ENCODE data around the gene HSP90AB1. TPM values are rescaled to one million over a fixed set of nuclear protein-coding genes. Genes with fewer than 3 reads are reported as not detected.

HSP90AB1 gene
- total and polyA plus RNA-seq, 11 donors = 375 to 1,040 (median 857) TPM

GRCh38 chr6:44233567-44234100 is 13.3 kb upstream of the HSP90AB1 start:
- peak in 3 of 4 donors; percentile 24 to 44 (median 35) for ATAC-seq
- H3K4me3 ChIP-seq = no peak overlapping the region
- DNase-seq = no peak
- intact Hi-C loops (cut with DNase I) = loop anchor here in 6 of 10 donors (1.0 to 10.0 kb wide), 7 partner anchors 13 to 459 kb away; partner anchors contain the start of gene VEGFA (in 1 of the 6)
- H3K4me1 ChIP-seq = peaks cover 3 to 95% (median 64%) of the 10 kb centered on the region in 12 donors
- H3K27me3 ChIP-seq = no peaks in the 10 kb centered on the region
- TF ChIP-seq CTCF (IDR thresholded peaks at IDR 0.05) (no peak), POLR2A (IDR thresholded peaks at IDR 0.05) (no peak)
- 30 to 53% (median 42%) methylated on average over 12 to 14 of the region's 14 CpGs for WGBS, 4 donors
- peaks cover 0 to 54% (median 38%) of the 10 kb centered on the region in 9 donors for H3K36me3 ChIP-seq
- peak overlapping the region; percentile 78 to 99 (median 91) for H3K27ac ChIP-seq
- H3K9me3 ChIP-seq = no peaks in the 10 kb centered on the region

DNA sequence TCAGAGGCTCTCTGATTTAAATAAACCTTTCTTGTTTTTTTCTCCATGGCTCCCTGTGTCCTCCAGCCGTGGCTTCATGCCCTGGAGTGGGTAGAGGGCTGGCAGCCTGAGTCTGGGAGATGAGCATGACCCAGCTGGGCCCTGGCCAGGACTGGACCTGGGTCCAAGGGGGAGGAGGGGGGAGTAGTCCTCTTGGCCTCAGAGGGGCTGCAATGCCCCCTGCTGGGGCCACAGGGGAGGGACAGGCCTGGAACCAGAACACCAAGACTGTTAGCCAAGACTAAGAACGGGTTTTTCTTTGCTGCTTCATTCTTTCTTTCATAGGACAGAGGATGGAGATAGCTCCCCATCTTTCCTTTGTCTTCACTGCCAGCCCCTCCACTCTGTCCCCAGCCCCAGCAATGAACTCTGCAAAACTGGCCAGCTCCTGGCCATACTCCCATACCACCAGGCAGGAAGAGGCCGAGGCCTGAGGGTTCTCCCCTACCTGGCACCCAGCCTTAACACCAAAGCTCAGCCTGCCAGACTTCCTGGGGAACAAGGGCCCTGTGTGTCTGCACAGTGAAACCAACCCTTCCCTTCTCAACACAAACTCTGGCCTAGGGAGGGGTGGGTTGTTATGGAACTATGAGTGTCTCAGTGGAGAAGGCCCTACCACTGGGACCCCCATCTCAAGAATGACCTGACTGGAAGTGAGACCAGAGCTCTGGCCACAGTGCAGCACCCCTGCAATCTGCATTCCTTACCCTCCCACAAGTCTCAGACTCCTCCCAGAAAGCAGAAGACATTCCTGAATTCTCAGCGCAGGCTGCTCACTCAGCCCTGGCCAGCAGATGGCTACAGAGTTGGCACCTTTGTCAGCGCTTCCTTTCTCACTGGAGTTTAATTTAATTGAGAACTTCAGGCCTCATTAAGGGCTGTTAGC is 12.5 kb upstream of the HSP90AB1 start:
- Histone ChIP-seq H3K9me3 (no peaks in the 10 kb centered on the region), H3K27me3 (no peaks in the 10 kb centered on the region), H3K4me1 (peaks cover 3 to 88% (median 58%) of the 10 kb centered on the region in 12 donors), H3K4me3 (no peak overlapping the region), H3K36me3 (peaks cover 0 to 50% (median 37%) of the 10 kb centered on the region in 9 donors), H3K27ac (peak overlapping the region; percentile 78 to 99 (median 91))
- WGBS, 4 donors = 20 to 25% (median 22%) methylated on average over 5 of the region's 5 CpGs
- intact Hi-C loops (cut with DNase I) = loop anchor here in 8 of 10 donors (1.0 to 10.0 kb wide), 9 partner anchors 14 to 460 kb away; partner anchors contain the start of gene VEGFA (in 1 of the 8)
- DNase-seq = peak; percentile 89 to 94 (median 92)
- peak; percentile 66 to 82 (median 72) for ATAC-seq
- TF ChIP-seq POLR2A (IDR thresholded peaks at IDR 0.05) (no peak), CTCF (IDR thresholded peaks at IDR 0.05) (peak; percentile 69 to 90 (median 84))

- ATAC-seq (no peak), DNase-seq (no peak)
- Histone ChIP-seq H3K4me3 (no peak overlapping the region), H3K27ac (peak overlapping the region in 11 of 12 donors; percentile 78 to 99 (median 91)), H3K27me3 (no peaks in the 10 kb centered on the region), H3K9me3 (no peaks in the 10 kb centered on the region), H3K36me3 (peaks cover 0 to 41% (median 28%) of the 10 kb centered on the region in 9 donors), H3K4me1 (peaks cover 3 to 79% (median 52%) of the 10 kb centered on the region in 12 donors)
- 50 to 74% (median 67%) methylated on average over 6 of the region's 6 CpGs for WGBS, 4 donors
- no peak for TF ChIP-seq POLR2A (IDR thresholded peaks at IDR 0.05)
- no peak for TF ChIP-seq CTCF (IDR thresholded peaks at IDR 0.05)
- intact Hi-C loops (cut with DNase I) = loop anchor here in 7 of 10 donors (2.0 to 10.0 kb wide), 8 partner anchors 14 to 460 kb away; partner anchors contain the start of gene VEGFA (in 1 of the 7)
Observed at GRCh38 chr6:44235269-44235668, 11.6 kb upstream of the HSP90AB1 start.

All from heart left ventricle (tissue), 16 donors.